DMS 273 treated with DMSO at 0.1 percent for 48 hours (cell line): Measurements from ENCODE around the gene KCNAB2.

Experiments used
- DNase-seq: peaks from one replicate; lab custom pipeline; 2025; lab: John Stamatoyannopoulos, UW

KCNAB2 gene

GRCh38 chr1:6097117-6097595 is 51.5 kb downstream of the KCNAB2 start:
- no peak for DNase-seq

GRCh38 chr1:6097824-6098223 is 52.1 kb downstream of the KCNAB2 start:
- DNase-seq: no peak

- no peak for DNase-seq
Observed at GRCh38 chr1:6098303-6099215, 52.9 kb downstream of the KCNAB2 start.

- no peak for DNase-seq
Observed at GRCh38 chr1:6099297-6099696, 53.6 kb downstream of the KCNAB2 start.

- DNase-seq: no peak
Observed at GRCh38 chr1:6099787-6100765, 54.4 kb downstream of the KCNAB2 start.

GRCh38 chr1:6100861-6101783 is 55.4 kb downstream of the KCNAB2 start:
- no peak for DNase-seq

GRCh38 chr1:6101826-6102531 is 56.3 kb downstream of the KCNAB2 start:
- DNase-seq: no peak

- DNase-seq: no peak
Observed at GRCh38 chr1:6102532-6102845, 56.8 kb downstream of the KCNAB2 start.

GRCh38 chr1:6103111-6103853 is 57.6 kb downstream of the KCNAB2 start:
- DNase-seq: no peak

- no peak for DNase-seq
Observed at GRCh38 chr1:6103854-6104530, 58.3 kb downstream of the KCNAB2 start.

GRCh38 chr1:6104631-6105030 is 58.9 kb downstream of the KCNAB2 start:
- no peak for DNase-seq

- DNase-seq: no peak
Observed at GRCh38 chr1:6105218-6105679, 59.6 kb downstream of the KCNAB2 start.

GRCh38 chr1:6105763-6106162 is 60.1 kb downstream of the KCNAB2 start:
- no peak for DNase-seq

GRCh38 chr1:6106321-6106731 is 60.6 kb downstream of the KCNAB2 start:
- DNase-seq: no peak

GRCh38 chr1:6106977-6107376 is 61.3 kb downstream of the KCNAB2 start:
- no peak for DNase-seq

- DNase-seq: no peak
Observed at GRCh38 chr1:6107409-6108356, 62.0 kb downstream of the KCNAB2 start.

GRCh38 chr1:6108476-6108875 is 62.8 kb downstream of the KCNAB2 start:
- no peak for DNase-seq

GRCh38 chr1:6108937-6109614 is 63.4 kb downstream of the KCNAB2 start:
- DNase-seq: peak; percentile 59
